Upper lobe of left lung (tissue), 6 donors: ENCODE measurements around the gene FAM227B. TPM values are rescaled to one million over a fixed set of nuclear protein-coding genes. Genes with fewer than 3 reads are reported as not detected.

ENCODE experiments used
- ATAC-seq, 2 donors: fragments of 200-7000 bp; cut with Tn5 transposase; one replicate each; pipeline ENCODE4 v1.9.1; 2022; ENCODE audit warnings: mild to moderate bottlenecking in 2 of 2, moderate library complexity in 2 of 2; ENCODE audit not compliant: low FRiP score in 2 of 2
- DNase-seq, 2 donors: peaks; one replicate each; pipeline ENCODE4 v3.0.0-alpha.2; 2019 to 2020
- H3K27ac ChIP-seq, 4 donors: fragments of 200-600 bp; sonication (generic); one replicate each; pipeline ENCODE4 v1.5.1; 2016 to 2019
- H3K27me3 ChIP-seq, 4 donors: fragments of 200-600 bp; sonication (generic); one replicate each; pipeline ENCODE4 v1.5.1; 2017 to 2019
- H3K36me3 ChIP-seq, 4 donors: fragments of 200-600 bp; sonication (generic); one replicate each; pipeline ENCODE4 v1.5.1; 2016 to 2019
- H3K4me1 ChIP-seq, 4 donors: fragments of 200-600 bp; sonication (generic); one replicate each; pipeline ENCODE4 v1.5.1; 2018 to 2019
- H3K4me3 ChIP-seq, 4 donors: fragments of 200-600 bp; sonication (generic); one replicate each; pipeline ENCODE4 v1.5.1; 2017 to 2019; ENCODE audit warnings: mild to moderate bottlenecking in 2 of 4, moderate library complexity in 1 of 4
- H3K9me3 ChIP-seq, 4 donors: fragments of 200-600 bp; sonication (generic); one replicate each; pipeline ENCODE4 v1.5.1; 2018 to 2019
- CTCF ChIP-seq, 6 experiments: fragments of 450-650 bp in 4 of 6; fragments of 200-600 bp in 2 of 6; sonication (generic) in 2 of 6; IDR thresholded peaks; one replicate each; pipeline ENCODE4 v1.5.1; 2016 to 2019; ENCODE audit warnings: antibody characterized with exemption in 6 of 6
- EP300 ChIP-seq, 4 donors: sonication (generic); formaldehyde crosslinking; IDR thresholded peaks; one replicate each; pipeline ENCODE4 v1.5.1; 2017; ENCODE audit warnings: antibody characterized with exemption in 4 of 4, control low read depth in 2 of 4
- POLR2A ChIP-seq, 4 donors: fragments of 450-650 bp; IDR thresholded peaks; one replicate each; pipeline ENCODE4 v1.5.1; 2016 to 2017; ENCODE audit warnings: antibody characterized with exemption in 4 of 4, mild to moderate bottlenecking in 2 of 4
- POLR2AphosphoS5 ChIP-seq, 2 donors: sonication (generic); formaldehyde crosslinking; IDR thresholded peaks; one replicate each; pipeline ENCODE4 v1.5.1; 2017; ENCODE audit warnings: antibody characterized with exemption in 2 of 2
- WGBS, 2 donors: methylation state at CpG; one replicate each; pipeline ENCODE4 v1.1.5; 2017 to 2018; 5-methylcytosine and 5-hydroxymethylcytosine counted together
- total RNA-seq, 6 donors: library from RNA; depleted of rRNA in 4 of 6; stranded (reverse); fragments of >200 nt in 4 of 6; gene quantifications; one replicate each; pipeline versions ENCODE4 v1.1.0 to v1.2.1, GENCODE V29; 2016 to 2021
- donor health status: DM: no; HTN: no; CAD: no; lungs with moderate emphysema.
- donor health status: DM: no; HTN: yes; CAD: no; lungs with severe emphysema.

FAM227B gene
- total RNA-seq, 6 donors from 2014 or later = 2.6 to 25.1 (median 2.9) TPM; not detected in 1

DNA sequence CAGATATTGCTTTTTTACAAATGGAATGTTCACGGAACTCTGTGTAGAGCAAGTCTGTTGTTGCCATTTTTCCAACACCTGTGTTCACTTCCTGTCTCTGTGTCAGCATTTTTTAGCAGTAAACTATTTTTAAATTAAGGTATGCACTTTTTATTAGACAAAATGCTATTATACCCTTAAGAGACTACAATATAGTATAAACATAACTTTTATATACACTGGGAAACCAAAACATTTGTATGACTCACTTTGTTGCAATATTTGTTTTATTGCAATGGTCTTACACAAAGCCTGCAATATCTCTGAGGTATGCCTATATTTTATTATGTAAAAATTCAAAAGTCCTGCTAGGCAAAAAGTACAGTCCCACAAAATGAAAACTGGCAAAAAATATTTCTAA, 237.4 kb downstream of the FAM227B start:
- no peak overlapping the region for H3K27ac ChIP-seq
- H3K4me3 ChIP-seq = no peak overlapping the region
- no peaks in the 10 kb centered on the region for H3K27me3 ChIP-seq
- no peaks in the 10 kb centered on the region for H3K36me3 ChIP-seq
- TF ChIP-seq CTCF (IDR thresholded peaks at IDR 0.05) = no peak
- TF ChIP-seq POLR2AphosphoS5 (IDR thresholded peaks at IDR 0.05) = no peak
- TF ChIP-seq POLR2A (IDR thresholded peaks at IDR 0.05) = no peak
- no peak for TF ChIP-seq EP300 (IDR thresholded peaks at IDR 0.05)
- ATAC-seq (no peak), DNase-seq (no peak)
- H3K9me3 ChIP-seq = no peaks in the 10 kb centered on the region
- H3K4me1 ChIP-seq = no peaks in the 10 kb centered on the region
- WGBS, 2 donors = 65 to 68% methylated on average over 1 of the region's 1 CpG

GRCh38 chr15:49382394-49382793, 238.2 kb downstream of the FAM227B start:
- Histone ChIP-seq H3K36me3 (no peaks in the 10 kb centered on the region), H3K27ac (no peak overlapping the region), H3K4me3 (no peak overlapping the region), H3K9me3 (no peaks in the 10 kb centered on the region), H3K4me1 (no peaks in the 10 kb centered on the region), H3K27me3 (no peaks in the 10 kb centered on the region)
- ATAC-seq (no peak), DNase-seq (no peak)
- TF ChIP-seq POLR2AphosphoS5 (IDR thresholded peaks at IDR 0.05) (no peak), EP300 (IDR thresholded peaks at IDR 0.05) (no peak), CTCF (IDR thresholded peaks at IDR 0.05) (no peak), POLR2A (IDR thresholded peaks at IDR 0.05) (no peak)

- 80 to 83% methylated on average over 5 of the region's 5 CpGs for WGBS, 2 donors
- no peak for ATAC-seq
- no peak overlapping the region for H3K27ac ChIP-seq
Observed at GRCh38 chr15:49380912-49381311, 239.7 kb downstream of the FAM227B start.

DNA sequence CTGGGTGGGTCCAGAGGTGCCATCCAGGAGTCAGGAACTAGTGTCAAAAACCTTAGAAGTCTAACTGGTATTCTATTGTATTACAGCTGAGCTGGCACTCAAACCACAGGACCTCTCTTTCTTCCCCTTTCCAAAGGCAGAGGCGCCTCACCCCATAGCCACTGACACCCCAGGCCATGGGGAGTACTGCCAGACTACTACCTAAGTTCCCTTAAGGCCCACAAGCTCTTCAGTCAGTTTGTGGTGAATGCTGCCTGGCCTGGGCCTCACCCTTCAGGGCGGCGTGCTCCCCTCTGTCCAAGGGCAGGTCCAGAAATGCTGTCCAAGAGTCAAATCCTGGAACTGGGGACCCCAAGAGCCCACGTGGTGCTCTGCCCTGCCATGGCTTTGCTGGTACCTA, 240.6 kb downstream of the FAM227B start:
- no peaks in the 10 kb centered on the region for H3K36me3 ChIP-seq
- no peak overlapping the region for H3K4me3 ChIP-seq
- no peak overlapping the region for H3K27ac ChIP-seq
- TF ChIP-seq POLR2AphosphoS5 (IDR thresholded peaks at IDR 0.05) (no peak), EP300 (IDR thresholded peaks at IDR 0.05) (no peak), POLR2A (IDR thresholded peaks at IDR 0.05) (no peak)
- WGBS, 2 donors = 71 to 86% methylated on average over 1 to 4 of the region's 4 CpGs
- DNase-seq (no peak), ATAC-seq (no peak)
- no peaks in the 10 kb centered on the region for H3K9me3 ChIP-seq
- no peaks in the 10 kb centered on the region for H3K4me1 ChIP-seq
- H3K27me3 ChIP-seq = no peaks in the 10 kb centered on the region

More at GRCh38 chr15:49380912-49381311, 239.7 kb downstream of the FAM227B start:
- Histone ChIP-seq H3K4me1 (no peaks in the 10 kb centered on the region), H3K4me3 (no peak overlapping the region), H3K9me3 (no peaks in the 10 kb centered on the region), H3K36me3 (no peaks in the 10 kb centered on the region), H3K27me3 (no peaks in the 10 kb centered on the region)
- no peak for DNase-seq
- TF ChIP-seq POLR2A (IDR thresholded peaks at IDR 0.05) (no peak), CTCF (IDR thresholded peaks at IDR 0.05) (no peak), POLR2AphosphoS5 (IDR thresholded peaks at IDR 0.05) (no peak), EP300 (IDR thresholded peaks at IDR 0.05) (no peak)

DNA sequence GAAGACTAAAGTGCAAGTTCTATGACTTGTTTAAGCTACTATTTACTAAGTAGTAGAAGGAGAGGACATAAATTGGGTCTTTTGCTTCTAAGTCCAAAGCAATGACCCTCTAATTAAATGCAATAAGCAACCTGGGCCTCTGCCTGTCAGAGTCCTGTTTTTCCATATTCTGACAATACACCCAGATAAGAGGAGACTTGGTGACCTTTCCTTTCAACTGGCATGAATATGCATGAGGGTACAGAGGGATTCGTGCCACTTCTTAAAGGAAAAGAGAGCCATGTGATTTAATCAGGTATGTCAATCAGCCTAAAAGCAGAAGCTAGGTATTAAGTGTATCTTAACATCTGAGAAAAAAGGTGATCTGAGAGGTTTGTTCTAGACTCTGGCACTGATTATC, 248.3 kb downstream of the FAM227B start:
- DNase-seq (no peak), ATAC-seq (no peak)
- no peak overlapping the region for H3K27ac ChIP-seq
- no peaks in the 10 kb centered on the region for H3K36me3 ChIP-seq
- H3K4me3 ChIP-seq = no peak overlapping the region
- no peaks in the 10 kb centered on the region for H3K9me3 ChIP-seq
- H3K27me3 ChIP-seq = no peaks in the 10 kb centered on the region
- no peaks in the 10 kb centered on the region for H3K4me1 ChIP-seq
- 76 to 84% methylated on average over 1 of the region's 1 CpG for WGBS, 2 donors
- no peak for TF ChIP-seq EP300 (IDR thresholded peaks at IDR 0.05)
- TF ChIP-seq POLR2AphosphoS5 (IDR thresholded peaks at IDR 0.05) = no peak
- TF ChIP-seq POLR2A (IDR thresholded peaks at IDR 0.05) = no peak
- TF ChIP-seq CTCF (IDR thresholded peaks at IDR 0.05) = no peak
